CD4-positive, alpha-beta T cell (primary cell): Measurements from ENCODE around the gene LOXL1. TPM values are rescaled to one million over a fixed set of nuclear protein-coding genes. Genes with fewer than 3 reads are reported as not detected.

Experiments
- ATAC-seq: fragments of 200-7000 bp; cut with Tn5 transposase; one replicate; pipeline ENCODE4 v1.10.0; 2022; ENCODE audit warnings: mild to moderate bottlenecking; ENCODE audit not compliant: poor library complexity
- CTCF ChIA-PET: fragments of 350-600 bp; sonication (Branson Sonifier 250); formaldehyde crosslinking; loops from one replicate; lab custom pipeline; 2021; ENCODE audit warnings: antibody characterized with exemption, inconsistent platforms; lab: Charles Lee
- POLR2A ChIA-PET: fragments of 350-600 bp; sonication (Branson Sonifier 250); formaldehyde crosslinking; loops from one replicate; lab custom pipeline; 2021; ENCODE audit warnings: antibody characterized with exemption, inconsistent platforms; lab: Charles Lee
- DNase-seq, 14 experiments: peaks; one replicate each; pipeline ENCODE4 v3.0.0-alpha.2; 2013 to 2020; ENCODE audit warnings: mixed read lengths in 2 of 14
- H3K27ac ChIP-seq, 2 donors: one replicate each; pipeline versions ENCODE4 v1.5.1 to v1.7.0; 2013; ENCODE audit warnings: low read length in 2 of 2, low read depth in 1 of 2, mild to moderate bottlenecking in 1 of 2
- H3K27me3 ChIP-seq, 2 experiments: 1 replicate in 1 of 2; 2 replicates in 1 of 2; pipeline versions ENCODE4 v1.6.1 to v1.7.0; 2013; ENCODE audit warnings: low read length in 2 of 2, control low read depth in 1 of 2, mild to moderate bottlenecking in 1 of 2, moderate library complexity in 1 of 2; ENCODE audit not compliant: insufficient read depth in 2 of 2, control insufficient read depth in 1 of 2
- H3K36me3 ChIP-seq: one replicate; pipeline ENCODE4 v1.6.1; 2013; ENCODE audit warnings: low read length, control low read depth; ENCODE audit not compliant: insufficient read depth
- H3K4me1 ChIP-seq: one replicate; pipeline ENCODE4 v1.6.1; 2013; ENCODE audit warnings: low read length, control low read depth; ENCODE audit not compliant: insufficient read depth
- H3K4me3 ChIP-seq: one replicate; pipeline ENCODE4 v1.5.1; 2013; ENCODE audit warnings: mild to moderate bottlenecking, low read length, moderate library complexity
- H3K9me3 ChIP-seq, 2 experiments: 1 replicate in 1 of 2; 2 replicates in 1 of 2; pipeline versions ENCODE4 v1.6.1 to v1.7.0; 2013; ENCODE audit warnings: low read length in 2 of 2, mild to moderate bottlenecking in 2 of 2, control low read depth in 1 of 2, moderate library complexity in 1 of 2; ENCODE audit not compliant: control insufficient read depth in 1 of 2, insufficient read depth in 1 of 2
- H3K27ac Mint-ChIP-seq: one replicate; pipeline ENCODE4 v1.8.0; 2020; ENCODE audit warnings: mixed read lengths
- H3K27me3 Mint-ChIP-seq: one replicate; pipeline ENCODE4 v1.8.0; 2021; ENCODE audit warnings: mixed read lengths
- H3K36me3 Mint-ChIP-seq: one replicate; pipeline ENCODE4 v1.8.0; 2021; ENCODE audit warnings: low read depth, mixed read lengths
- H3K4me1 Mint-ChIP-seq: one replicate; pipeline ENCODE4 v1.8.0; 2021; ENCODE audit warnings: low read depth, mixed read lengths
- H3K4me3 Mint-ChIP-seq: one replicate; pipeline ENCODE4 v1.8.0; 2020; ENCODE audit warnings: mild to moderate bottlenecking, mixed read lengths
- H3K9me3 Mint-ChIP-seq: one replicate; pipeline ENCODE4 v1.8.0; 2020; ENCODE audit warnings: mixed read lengths
- intact Hi-C, 2 experiments: fragments of 100-400 bp; cut with DNase I in 1 of 2; cut with micrococcal nuclease in 1 of 2; formaldehyde crosslinking; loops; one replicate each; pipeline versions ENCODE4 v1.15.1 to v1.9.0; 2023 to 2025; cut with DNase I, micrococcal nuclease
- total RNA-seq, 174 experiments: library from RNA in 2 of 174; stranded (reverse) in 2 of 174; gene quantifications; one replicate each; pipeline ENCODE4 v1.2.3 and lab custom pipeline; 2021 to 2026
- TF ChIP-seq, protein P1 (sequence below): fragments of 200-600 bp; IDR thresholded peaks from one replicate; pipeline ENCODE4 v1.8.0; 2022; ENCODE audit warnings: antibody characterized with exemption, mild to moderate bottlenecking

The LOXL1 gene
- total RNA-seq, 2 experiments from 2014 or later = 3.0 to 3.5 TPM

DNA sequence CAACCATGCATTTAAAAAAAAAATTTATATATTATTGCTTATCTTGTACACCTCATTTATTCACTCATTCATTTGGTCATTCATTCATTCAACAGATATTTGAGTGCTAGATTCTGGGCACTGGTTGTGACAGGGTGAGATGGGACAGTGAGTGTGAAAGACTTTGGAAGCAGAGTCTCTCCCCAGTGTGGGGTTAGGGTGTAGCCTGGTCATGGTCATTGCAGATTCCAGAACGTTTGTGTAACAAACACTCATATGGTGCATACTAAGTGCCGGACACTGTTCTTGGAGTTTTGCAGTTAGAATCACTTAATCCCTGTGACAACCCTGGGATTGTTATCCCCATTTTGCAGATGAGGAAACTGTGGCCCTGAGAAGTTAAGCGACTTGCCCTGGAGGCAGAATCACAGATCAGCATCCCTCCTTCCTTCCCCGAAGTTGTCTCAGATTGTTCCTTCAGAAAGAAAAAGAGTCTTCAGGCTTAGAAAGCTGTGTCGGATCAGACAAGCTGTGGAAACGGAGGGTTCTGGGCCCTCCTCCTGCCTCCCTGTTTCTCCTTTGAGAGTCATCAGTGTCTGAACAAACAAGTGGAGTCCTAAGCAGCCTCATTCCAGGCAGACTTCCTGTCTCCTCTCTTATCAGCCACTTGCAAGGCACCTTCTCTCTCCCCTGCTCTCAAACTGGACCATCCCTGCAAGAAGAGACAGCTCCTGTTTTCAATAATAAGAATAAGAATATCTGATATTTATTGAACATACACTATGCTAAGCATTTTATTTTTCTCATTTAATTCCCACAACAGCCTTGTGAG lies 6.3 kb downstream of the LOXL1 start:
- CTCF ChIA-PET = no interaction called here
- no peaks in the 10 kb centered on the region for H3K9me3 Mint-ChIP-seq
- Histone ChIP-seq H3K4me3 (no peak overlapping the region), H3K27me3 (no peaks in the 10 kb centered on the region), H3K9me3 (no peaks in the 10 kb centered on the region), H3K27ac (no peak overlapping the region), H3K36me3 (no peaks in the 10 kb centered on the region), H3K4me1 (peaks cover 72% of the 10 kb centered on the region)
- no peak for ATAC-seq
- no peak overlapping the region for H3K27ac Mint-ChIP-seq
- H3K27me3 Mint-ChIP-seq = no peaks in the 10 kb centered on the region
- no peaks in the 10 kb centered on the region for H3K36me3 Mint-ChIP-seq
- peaks cover 13% of the 10 kb centered on the region for H3K4me1 Mint-ChIP-seq
- DNase-seq = no peak
- POLR2A ChIA-PET = no interaction called here
- no peak overlapping the region for H3K4me3 Mint-ChIP-seq
- TF ChIP-seq, protein P1, sequence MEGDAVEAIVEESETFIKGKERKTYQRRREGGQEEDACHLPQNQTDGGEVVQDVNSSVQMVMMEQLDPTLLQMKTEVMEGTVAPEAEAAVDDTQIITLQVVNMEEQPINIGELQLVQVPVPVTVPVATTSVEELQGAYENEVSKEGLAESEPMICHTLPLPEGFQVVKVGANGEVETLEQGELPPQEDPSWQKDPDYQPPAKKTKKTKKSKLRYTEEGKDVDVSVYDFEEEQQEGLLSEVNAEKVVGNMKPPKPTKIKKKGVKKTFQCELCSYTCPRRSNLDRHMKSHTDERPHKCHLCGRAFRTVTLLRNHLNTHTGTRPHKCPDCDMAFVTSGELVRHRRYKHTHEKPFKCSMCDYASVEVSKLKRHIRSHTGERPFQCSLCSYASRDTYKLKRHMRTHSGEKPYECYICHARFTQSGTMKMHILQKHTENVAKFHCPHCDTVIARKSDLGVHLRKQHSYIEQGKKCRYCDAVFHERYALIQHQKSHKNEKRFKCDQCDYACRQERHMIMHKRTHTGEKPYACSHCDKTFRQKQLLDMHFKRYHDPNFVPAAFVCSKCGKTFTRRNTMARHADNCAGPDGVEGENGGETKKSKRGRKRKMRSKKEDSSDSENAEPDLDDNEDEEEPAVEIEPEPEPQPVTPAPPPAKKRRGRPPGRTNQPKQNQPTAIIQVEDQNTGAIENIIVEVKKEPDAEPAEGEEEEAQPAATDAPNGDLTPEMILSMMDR = no peak
- intact Hi-C loops = no loop called here

DNA sequence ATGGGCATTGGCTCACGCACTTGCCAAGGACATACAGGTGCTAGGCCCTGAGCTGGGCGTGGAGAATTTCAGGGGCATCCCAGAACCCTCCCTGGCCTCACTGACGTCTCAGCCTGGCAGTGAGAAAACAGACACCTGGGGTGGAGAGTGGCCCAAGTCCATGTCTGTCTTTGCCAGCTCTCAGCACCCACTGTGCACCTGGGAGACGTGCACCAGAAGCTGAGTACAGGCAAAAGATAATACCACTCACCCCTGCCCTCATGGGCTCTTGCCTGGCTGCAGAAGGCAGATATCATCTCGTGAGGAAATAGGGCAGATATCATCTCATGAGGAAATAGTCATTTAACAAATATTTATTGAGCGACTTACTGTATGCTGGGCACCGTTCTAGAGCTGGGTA lies 8.0 kb downstream of the LOXL1 start:
- peaks cover 59% of the 10 kb centered on the region for H3K4me1 ChIP-seq
- Mint-ChIP-seq H3K27ac (peak overlapping the region; percentile 22), H3K27me3 (no peaks in the 10 kb centered on the region), H3K4me1 (peaks cover under 1% of the 10 kb centered on the region), H3K36me3 (no peaks in the 10 kb centered on the region), H3K9me3 (no peaks in the 10 kb centered on the region), H3K4me3 (no peak overlapping the region)
- H3K4me3 ChIP-seq = no peak overlapping the region
- ATAC-seq = peak; percentile 46
- TF ChIP-seq, protein P1 = no peak
- no peaks in the 10 kb centered on the region for H3K27me3 ChIP-seq
- intact Hi-C loops = no loop called here
- H3K9me3 ChIP-seq = no peaks in the 10 kb centered on the region
- no peak overlapping the region for H3K27ac ChIP-seq
- ChIA-PET POLR2A (no interaction called here), CTCF (no interaction called here)
- H3K36me3 ChIP-seq = no peaks in the 10 kb centered on the region
- DNase-seq = peak in 1 of 14 experiments; percentile 37

DNA sequence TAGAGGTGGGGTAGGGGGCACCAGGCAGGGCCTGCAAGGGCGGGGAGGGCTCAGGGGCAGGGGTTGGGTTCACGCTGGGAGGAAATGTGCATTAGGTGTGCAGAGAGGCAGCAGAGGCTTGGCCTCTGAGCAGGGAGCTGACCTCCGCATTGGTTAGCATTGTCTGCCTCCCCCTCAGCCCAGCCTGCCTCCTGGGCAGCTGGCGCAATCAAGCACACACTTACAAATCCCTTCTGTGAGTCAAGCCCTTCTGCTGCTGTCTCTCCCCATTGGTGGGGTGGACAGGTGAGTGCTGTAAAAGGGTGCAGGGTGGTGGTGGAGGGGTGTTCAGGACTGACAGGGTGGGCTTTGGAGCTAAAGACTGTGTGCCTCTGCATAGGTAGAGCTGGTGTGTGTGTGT lies 9.3 kb downstream of the LOXL1 start:
- Histone ChIP-seq H3K36me3 (no peaks in the 10 kb centered on the region), H3K27me3 (no peaks in the 10 kb centered on the region), H3K27ac (no peak overlapping the region), H3K4me1 (peaks cover 50% of the 10 kb centered on the region), H3K9me3 (no peaks in the 10 kb centered on the region), H3K4me3 (no peak overlapping the region)
- ATAC-seq (no peak), DNase-seq (no peak)
- no peak overlapping the region for H3K4me3 Mint-ChIP-seq
- H3K27me3 Mint-ChIP-seq = no peaks in the 10 kb centered on the region
- intact Hi-C loops = no loop called here
- TF ChIP-seq, protein P1 = no peak
- POLR2A ChIA-PET = no interaction called here
- H3K9me3 Mint-ChIP-seq = no peaks in the 10 kb centered on the region
- no peaks in the 10 kb centered on the region for H3K36me3 Mint-ChIP-seq
- peaks cover 6% of the 10 kb centered on the region for H3K4me1 Mint-ChIP-seq
- CTCF ChIA-PET = interaction anchor here (2.2 kb wide), 1 partner anchor 8 kb away, joined by 10 read pairs; no protein-coding TSS in a partner anchor
- no peak overlapping the region for H3K27ac Mint-ChIP-seq
